Measurements from ENCODE around the gene ZFX. TPM values are rescaled to one million over a fixed set of nuclear protein-coding genes. Genes with fewer than 3 reads are reported as not detected.

ZFX gene
- total RNA-seq, 1 experiment from 2014 or later: 66.8 TPM

DNA sequence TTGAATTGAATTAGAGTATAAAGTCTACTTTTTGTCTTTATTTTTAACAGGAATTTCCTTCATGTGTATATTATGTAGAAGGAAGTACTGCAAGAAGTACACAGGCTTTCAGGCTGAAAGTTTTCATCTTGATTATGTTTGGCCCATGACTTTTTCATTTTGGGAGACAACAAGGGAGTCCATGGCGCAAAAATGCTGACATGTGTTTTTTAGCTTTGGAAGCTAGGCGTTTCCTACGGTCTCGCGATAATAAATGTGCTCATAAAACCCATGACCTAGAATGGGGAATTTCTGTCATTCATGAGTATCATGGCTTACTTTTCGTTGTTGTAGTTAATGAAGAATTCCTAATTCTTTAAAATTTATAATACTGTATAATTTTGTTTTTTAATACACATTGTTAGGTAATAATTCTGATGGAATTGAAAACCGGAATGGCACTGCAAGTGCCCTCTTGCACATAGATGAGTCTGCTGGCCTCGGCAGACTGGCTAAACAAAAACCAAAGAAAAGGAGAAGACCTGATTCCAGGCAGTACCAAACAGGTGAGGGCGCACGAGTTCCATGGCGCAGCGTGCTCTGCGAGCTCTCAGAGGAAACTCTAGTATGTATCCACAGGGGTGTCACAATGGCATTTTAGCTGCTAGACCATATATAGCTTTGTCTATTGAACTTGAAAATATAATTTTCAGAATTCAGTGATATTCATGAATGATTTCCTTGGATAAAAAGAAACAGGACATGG, 59.1 kb downstream of the ZFX start:
- Histone ChIP-seq H2AFZ (ENCODE audit: low read length) (no peak overlapping the region), H3K4ac (ENCODE audit: low read depth, low read length) (no peak overlapping the region), H2BK5ac (ENCODE audit: insufficient read length, low read length) (no peak overlapping the region), H3T11ph (ENCODE audit: low read length) (no peak overlapping the region), H3K27ac (ENCODE audit: insufficient read length, low read depth, low read length) (no peak overlapping the region), H3K27me3 (ENCODE audit: insufficient read depth, low read length) (no peaks in the 10 kb centered on the region), H3K79me2 (ENCODE audit: insufficient read depth, low read length) (peaks cover 3% of the 10 kb centered on the region; the same call in 1 of the 2 replicates), H2AK5ac (ENCODE audit: insufficient read length, low read length) (no peak overlapping the region), H2BK12ac (ENCODE audit: insufficient read length, low read depth, low read length) (no peak overlapping the region), H3K23me2 (ENCODE audit: insufficient read length, low read depth, low read length, poor library complexity, severe bottlenecking) (no peaks in the 10 kb centered on the region), H3K14ac (ENCODE audit: insufficient read depth, low read length) (no peak overlapping the region), H2BK20ac (ENCODE audit: low read depth, low read length, poor library complexity, severe bottlenecking) (no peak overlapping the region), H4K91ac (ENCODE audit: insufficient read length, low read depth, low read length) (no peak overlapping the region), H3K18ac (ENCODE audit: insufficient read length, low read depth, low read length) (no peak overlapping the region), H3K9ac (ENCODE audit: extremely low read depth, insufficient read length, low read length) (no peak overlapping the region), H3K56ac (ENCODE audit: insufficient read length, low read depth, low read length) (no peak overlapping the region), H4K5ac (ENCODE audit: insufficient read length, low read depth, low read length) (no peak overlapping the region), H3K9me3 (ENCODE audit: control insufficient read depth, low read depth, low read length) (no peaks in the 10 kb centered on the region), H4K8ac (replicated peaks; ENCODE audit: insufficient read length, low read depth, low read length) (no peak overlapping the region), H2BK15ac (ENCODE audit: low read depth, low read length) (no peak overlapping the region), H4K20me1 (ENCODE audit: control insufficient read depth, insufficient read depth, insufficient read length) (no peaks in the 10 kb centered on the region), H3K23ac (ENCODE audit: insufficient read length, low read depth, low read length) (no peak overlapping the region), H3K4me2 (ENCODE audit: insufficient read depth, insufficient read length, low read length) (no peak overlapping the region), H3K79me1 (ENCODE audit: insufficient read depth, low read depth, low read length, poor library complexity, severe bottlenecking) (no peaks in the 10 kb centered on the region), H3K4me1 (ENCODE audit: insufficient read depth, low read length) (no peaks in the 10 kb centered on the region), H2BK120ac (ENCODE audit: low read depth, low read length, poor library complexity, severe bottlenecking) (no peak overlapping the region)
- peaks cover 21 to 54% (median 43%) of the 10 kb centered on the region in 3 experiments; a peak in 6 of 7 replicates for H3K36me3 Mint-ChIP-seq (ENCODE audit: insufficient read depth in 1 of 3, low read depth in 3 of 3)
- peaks cover 0 to 2% of the 10 kb centered on the region in 2 experiments; a peak in 1 of 4 replicates for H3K4me1 Mint-ChIP-seq
- H3K27me3 Mint-ChIP-seq (ENCODE audit: low read depth): no peaks in the 10 kb centered on the region
- no CpG with 5 or more reads among the region's 13 CpGs for WGBS (ENCODE audit: extremely low coverage, insufficient read length, low lambda C conversion rate)
- TF ChIP-seq, protein P1, sequence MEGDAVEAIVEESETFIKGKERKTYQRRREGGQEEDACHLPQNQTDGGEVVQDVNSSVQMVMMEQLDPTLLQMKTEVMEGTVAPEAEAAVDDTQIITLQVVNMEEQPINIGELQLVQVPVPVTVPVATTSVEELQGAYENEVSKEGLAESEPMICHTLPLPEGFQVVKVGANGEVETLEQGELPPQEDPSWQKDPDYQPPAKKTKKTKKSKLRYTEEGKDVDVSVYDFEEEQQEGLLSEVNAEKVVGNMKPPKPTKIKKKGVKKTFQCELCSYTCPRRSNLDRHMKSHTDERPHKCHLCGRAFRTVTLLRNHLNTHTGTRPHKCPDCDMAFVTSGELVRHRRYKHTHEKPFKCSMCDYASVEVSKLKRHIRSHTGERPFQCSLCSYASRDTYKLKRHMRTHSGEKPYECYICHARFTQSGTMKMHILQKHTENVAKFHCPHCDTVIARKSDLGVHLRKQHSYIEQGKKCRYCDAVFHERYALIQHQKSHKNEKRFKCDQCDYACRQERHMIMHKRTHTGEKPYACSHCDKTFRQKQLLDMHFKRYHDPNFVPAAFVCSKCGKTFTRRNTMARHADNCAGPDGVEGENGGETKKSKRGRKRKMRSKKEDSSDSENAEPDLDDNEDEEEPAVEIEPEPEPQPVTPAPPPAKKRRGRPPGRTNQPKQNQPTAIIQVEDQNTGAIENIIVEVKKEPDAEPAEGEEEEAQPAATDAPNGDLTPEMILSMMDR (conservative IDR thresholded peaks at IDR 0.05): no peak; the same call in 2 of the 3 replicates
- no peak for DNase-seq
- H3K4me3 Mint-ChIP-seq: no peak overlapping the region
- H3K9me3 Mint-ChIP-seq: no peaks in the 10 kb centered on the region
- no peak overlapping the region for H3K27ac Mint-ChIP-seq
